GM23338 (cell line): ENCODE data around the gene DDR2. TPM values are rescaled to one million over a fixed set of nuclear protein-coding genes. Genes with fewer than 3 reads are reported as not detected.
A peak's percentile ranks its signal among the peaks of the same experiment; 100 is the strongest.

Experiments
- ATAC-seq: fragments of 200-7000 bp; cut with Tn5 transposase; 3 replicates; pipeline ENCODE4 v1.9.1; 2020
- DNase-seq: peaks from one replicate; pipeline ENCODE4 v3.0.0-alpha.2; 2015; ENCODE audit warnings: low spot score
- H2AFZ ChIP-seq: fragments of 200-600 bp; sonication (generic); 2 replicates; pipeline ENCODE4 v1.8.0; 2016; ENCODE audit warnings: antibody characterized with exemption, mild to moderate bottlenecking, moderate library complexity
- H3F3A ChIP-seq: fragments of 200-600 bp; sonication (generic); replicated peaks from 2 replicates; pipeline ENCODE4 v1.8.0; 2017; ENCODE audit warnings: antibody characterized with exemption, mixed run types, low read depth
- H3K27ac ChIP-seq: fragments of 200-600 bp; sonication (generic); 2 replicates; pipeline ENCODE4 v1.6.1; 2016; ENCODE audit warnings: low read depth
- H3K27me3 ChIP-seq: fragments of 200-600 bp; sonication (generic); 2 replicates; pipeline ENCODE4 v1.8.0; 2016; ENCODE audit warnings: mild to moderate bottlenecking, mixed run types, moderate library complexity; ENCODE audit not compliant: insufficient read depth
- H3K36me3 ChIP-seq: fragments of 200-600 bp; sonication (generic); 2 replicates; pipeline ENCODE4 v1.8.0; 2016; ENCODE audit warnings: mild to moderate bottlenecking; ENCODE audit not compliant: insufficient read depth
- H3K4me1 ChIP-seq: fragments of 200-600 bp; sonication (generic); 2 replicates; pipeline ENCODE4 v1.8.0; 2016; ENCODE audit warnings: mild to moderate bottlenecking, moderate library complexity; ENCODE audit not compliant: insufficient read depth
- H3K4me2 ChIP-seq: fragments of 200-600 bp; sonication (generic); 2 replicates; pipeline ENCODE4 v1.7.1; 2017; ENCODE audit warnings: mixed run types
- H3K4me3 ChIP-seq: fragments of 200-600 bp; sonication (generic); 2 replicates; pipeline ENCODE4 v1.6.1; 2016; ENCODE audit warnings: mixed run types
- H3K79me2 ChIP-seq: fragments of 200-600 bp; sonication (generic); replicated peaks from 2 replicates; pipeline ENCODE4 v1.8.0; 2017; ENCODE audit warnings: mild to moderate bottlenecking; ENCODE audit not compliant: insufficient read depth
- H3K9me2 ChIP-seq: fragments of 200-600 bp; sonication (generic); 2 replicates; pipeline ENCODE4 v1.8.0; 2017; ENCODE audit not compliant: insufficient read depth
- H4K20me1 ChIP-seq: fragments of 200-600 bp; sonication (generic); replicated peaks from 2 replicates; pipeline ENCODE4 v1.8.0; 2017; ENCODE audit warnings: mild to moderate bottlenecking; ENCODE audit not compliant: insufficient read depth
- H3K27ac Mint-ChIP-seq: 2 replicates; pipeline ENCODE4 v1.8.0; 2020; ENCODE audit warnings: inconsistent platforms, mild to moderate bottlenecking, moderate library complexity, mixed read lengths
- H3K27me3 Mint-ChIP-seq: 3 replicates; pipeline ENCODE4 v1.8.0; 2022; ENCODE audit warnings: low read depth, mild to moderate bottlenecking, moderate library complexity, mixed read lengths, inconsistent platforms; ENCODE audit not compliant: insufficient read depth, poor library complexity
- H3K36me3 Mint-ChIP-seq: 3 replicates; pipeline ENCODE4 v1.8.0; 2021; ENCODE audit warnings: low read depth, mild to moderate bottlenecking, inconsistent platforms, moderate library complexity, mixed read lengths
- H3K4me1 Mint-ChIP-seq: 3 replicates; pipeline ENCODE4 v1.8.0; 2020; ENCODE audit warnings: mild to moderate bottlenecking, inconsistent platforms, mixed read lengths
- H3K4me3 Mint-ChIP-seq: 3 replicates; pipeline ENCODE4 v1.8.0; 2021; ENCODE audit warnings: moderate library complexity, mild to moderate bottlenecking, inconsistent platforms, mixed read lengths
- H3K9me3 Mint-ChIP-seq: 3 replicates; pipeline ENCODE4 v1.8.0; 2020; ENCODE audit warnings: moderate library complexity, mild to moderate bottlenecking, inconsistent platforms, mixed read lengths
- CREB1 ChIP-seq: fragments of 250-450 bp; sonication (Bioruptor Pico); IDR thresholded peaks from 2 replicates; pipeline ENCODE4 v1.5.0; 2020; ENCODE audit warnings: low read depth, mild to moderate bottlenecking, moderate library complexity
- EZH2 ChIP-seq: fragments of 200-600 bp; sonication (generic); IDR thresholded peaks from one replicate; pipeline ENCODE4 v1.8.0; 2017; ENCODE audit warnings: antibody characterized with exemption, mild to moderate bottlenecking, low read depth; ENCODE audit not compliant: unreplicated experiment
- EZH2phosphoT487 ChIP-seq: fragments of 200-600 bp; sonication (generic); IDR thresholded peaks from one replicate; pipeline ENCODE4 v1.8.1; 2018; ENCODE audit warnings: antibody characterized with exemption; ENCODE audit not compliant: unreplicated experiment
- JUNB ChIP-seq: IDR thresholded peaks from one replicate; pipeline ENCODE4 v1.6.1; 2016; ENCODE audit warnings: antibody characterized with exemption; ENCODE audit not compliant: unreplicated experiment
- NANOG ChIP-seq: IDR thresholded peaks from 2 replicates; pipeline ENCODE4 v1.6.1; 2016; ENCODE audit warnings: antibody characterized with exemption, borderline replicate concordance
- POLR2AphosphoS5 ChIP-seq: IDR thresholded peaks from 2 replicates; pipeline ENCODE4 v1.6.1; 2016; ENCODE audit warnings: antibody characterized with exemption, low read depth
- STAT1 ChIP-seq: IDR thresholded peaks from one replicate; pipeline ENCODE4 v1.6.1; 2016; ENCODE audit warnings: antibody characterized with exemption; ENCODE audit not compliant: unreplicated experiment
- ZNF114 ChIP-seq: fragments of 250-450 bp; sonication (Bioruptor Pico); IDR thresholded peaks from 2 replicates; pipeline ENCODE4 v1.5.0; 2020; ENCODE audit warnings: mild to moderate bottlenecking, moderate library complexity
- ZNF331 ChIP-seq: fragments of 250-450 bp; sonication (Bioruptor Pico); IDR thresholded peaks from 2 replicates; pipeline ENCODE4 v1.5.0; 2020; ENCODE audit warnings: low read depth, mild to moderate bottlenecking, moderate library complexity
- polyA plus RNA-seq: library from polyadenylated mRNA; unstranded; fragments of >200 nt; fragmentation: Nextera tagmentation; extraction: Ambion mirVana; gene quantifications from 2 replicates; pipeline ENCODE4 v1.2.1, GENCODE V29; 2016
- total RNA-seq: library from RNA; depleted of rRNA; stranded (reverse); fragments of >200 nt; shearing (Covaris generic); gene quantifications from 2 replicates; pipeline ENCODE4 v1.2.3, GENCODE V29; 2014
- TF ChIP-seq, protein P1 (sequence below): fragments of 250-450 bp; sonication (Bioruptor Pico); IDR thresholded peaks from 2 replicates; pipeline ENCODE4 v1.5.0; 2020; ENCODE audit warnings: mild to moderate bottlenecking, moderate library complexity
- TF ChIP-seq, protein P2 (sequence below), 2 experiments: fragments of 200-600 bp in 1 of 2; sonication (generic) in 1 of 2; conservative IDR thresholded peaks; 2 replicates each; pipeline versions ENCODE4 v1.5.1 to v1.6.1; 2016 to 2017; ENCODE audit warnings: antibody characterized with exemption in 2 of 2, low read depth in 2 of 2, mild to moderate bottlenecking in 2 of 2, moderate library complexity in 1 of 2
- TF ChIP-seq, protein P3 (sequence below): IDR thresholded peaks from 2 replicates; pipeline ENCODE4 v1.6.1; 2016; ENCODE audit warnings: antibody characterized with exemption
- TF ChIP-seq, protein P4 (sequence below): IDR thresholded peaks from one replicate; pipeline ENCODE4 v1.6.1; 2018; ENCODE audit warnings: antibody characterized with exemption; ENCODE audit not compliant: unreplicated experiment

DDR2 gene
- total and polyA plus RNA-seq, 2 experiments from 2014 or later, result 0.66 to 1.8 TPM

DNA sequence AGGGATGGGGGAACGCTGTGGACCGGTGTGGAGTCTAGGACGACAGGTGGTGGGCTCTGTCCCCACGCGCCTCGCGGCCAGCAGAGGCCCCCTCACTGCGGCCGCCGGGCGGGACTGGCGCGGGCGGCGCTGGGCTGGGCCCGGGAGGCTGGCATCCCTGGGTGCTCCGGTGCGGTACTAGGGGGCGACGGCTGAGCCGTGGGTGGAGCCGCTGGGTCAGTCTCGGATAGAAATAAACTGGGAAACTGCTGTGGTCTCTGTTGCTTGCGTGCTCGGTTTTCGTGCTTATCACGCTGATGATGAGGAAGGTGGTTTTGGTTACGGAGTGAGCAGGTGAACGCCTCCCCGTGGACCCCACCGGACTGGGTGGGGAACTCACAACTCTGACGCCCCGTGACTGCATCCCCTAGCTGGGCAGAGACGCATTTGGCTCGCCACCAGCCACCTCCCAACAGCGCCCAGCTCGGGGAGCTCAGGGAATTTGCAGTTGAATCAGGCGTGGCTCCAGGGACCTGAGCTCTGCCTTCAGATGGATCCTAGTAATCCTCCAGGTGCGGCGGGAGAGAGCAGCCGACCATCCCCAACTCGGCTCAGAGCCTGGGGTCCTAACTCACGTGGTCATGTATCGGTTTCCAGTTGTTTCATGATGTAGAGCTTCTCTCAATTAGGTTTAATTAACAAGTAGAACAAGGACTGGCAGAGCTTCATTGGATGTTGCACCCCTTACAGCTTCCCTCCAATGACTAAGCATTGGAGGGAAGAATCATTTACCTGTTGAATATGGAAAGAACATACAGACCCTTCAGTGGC is 190.3 kb downstream of the DDR2 start:
- Mint-ChIP-seq H3K4me3 (peak overlapping the region; percentile 94), H3K36me3 (no peaks in the 10 kb centered on the region), H3K4me1 (peaks cover 13% of the 10 kb centered on the region), H3K27me3 (peaks cover 2% of the 10 kb centered on the region), H3K27ac (no peak overlapping the region), H3K9me3 (no peaks in the 10 kb centered on the region)
- Histone ChIP-seq H3K9me2 (no peaks in the 10 kb centered on the region), H3K27ac (no peak overlapping the region), H3K27me3 (no peaks in the 10 kb centered on the region; the same call in 1 of the 2 replicates), H3K4me1 (peaks cover 16% of the 10 kb centered on the region), H3K79me2 (no peaks in the 10 kb centered on the region), H3F3A (no peaks in the 10 kb centered on the region), H3K4me2 (peak overlapping the region; percentile 92), H3K4me3 (peak overlapping the region; percentile 84), H2AFZ (peak overlapping the region; percentile 99), H3K36me3 (no peaks in the 10 kb centered on the region), H4K20me1 (no peaks in the 10 kb centered on the region)
- no peak for TF ChIP-seq JUNB
- TF ChIP-seq, protein P1, sequence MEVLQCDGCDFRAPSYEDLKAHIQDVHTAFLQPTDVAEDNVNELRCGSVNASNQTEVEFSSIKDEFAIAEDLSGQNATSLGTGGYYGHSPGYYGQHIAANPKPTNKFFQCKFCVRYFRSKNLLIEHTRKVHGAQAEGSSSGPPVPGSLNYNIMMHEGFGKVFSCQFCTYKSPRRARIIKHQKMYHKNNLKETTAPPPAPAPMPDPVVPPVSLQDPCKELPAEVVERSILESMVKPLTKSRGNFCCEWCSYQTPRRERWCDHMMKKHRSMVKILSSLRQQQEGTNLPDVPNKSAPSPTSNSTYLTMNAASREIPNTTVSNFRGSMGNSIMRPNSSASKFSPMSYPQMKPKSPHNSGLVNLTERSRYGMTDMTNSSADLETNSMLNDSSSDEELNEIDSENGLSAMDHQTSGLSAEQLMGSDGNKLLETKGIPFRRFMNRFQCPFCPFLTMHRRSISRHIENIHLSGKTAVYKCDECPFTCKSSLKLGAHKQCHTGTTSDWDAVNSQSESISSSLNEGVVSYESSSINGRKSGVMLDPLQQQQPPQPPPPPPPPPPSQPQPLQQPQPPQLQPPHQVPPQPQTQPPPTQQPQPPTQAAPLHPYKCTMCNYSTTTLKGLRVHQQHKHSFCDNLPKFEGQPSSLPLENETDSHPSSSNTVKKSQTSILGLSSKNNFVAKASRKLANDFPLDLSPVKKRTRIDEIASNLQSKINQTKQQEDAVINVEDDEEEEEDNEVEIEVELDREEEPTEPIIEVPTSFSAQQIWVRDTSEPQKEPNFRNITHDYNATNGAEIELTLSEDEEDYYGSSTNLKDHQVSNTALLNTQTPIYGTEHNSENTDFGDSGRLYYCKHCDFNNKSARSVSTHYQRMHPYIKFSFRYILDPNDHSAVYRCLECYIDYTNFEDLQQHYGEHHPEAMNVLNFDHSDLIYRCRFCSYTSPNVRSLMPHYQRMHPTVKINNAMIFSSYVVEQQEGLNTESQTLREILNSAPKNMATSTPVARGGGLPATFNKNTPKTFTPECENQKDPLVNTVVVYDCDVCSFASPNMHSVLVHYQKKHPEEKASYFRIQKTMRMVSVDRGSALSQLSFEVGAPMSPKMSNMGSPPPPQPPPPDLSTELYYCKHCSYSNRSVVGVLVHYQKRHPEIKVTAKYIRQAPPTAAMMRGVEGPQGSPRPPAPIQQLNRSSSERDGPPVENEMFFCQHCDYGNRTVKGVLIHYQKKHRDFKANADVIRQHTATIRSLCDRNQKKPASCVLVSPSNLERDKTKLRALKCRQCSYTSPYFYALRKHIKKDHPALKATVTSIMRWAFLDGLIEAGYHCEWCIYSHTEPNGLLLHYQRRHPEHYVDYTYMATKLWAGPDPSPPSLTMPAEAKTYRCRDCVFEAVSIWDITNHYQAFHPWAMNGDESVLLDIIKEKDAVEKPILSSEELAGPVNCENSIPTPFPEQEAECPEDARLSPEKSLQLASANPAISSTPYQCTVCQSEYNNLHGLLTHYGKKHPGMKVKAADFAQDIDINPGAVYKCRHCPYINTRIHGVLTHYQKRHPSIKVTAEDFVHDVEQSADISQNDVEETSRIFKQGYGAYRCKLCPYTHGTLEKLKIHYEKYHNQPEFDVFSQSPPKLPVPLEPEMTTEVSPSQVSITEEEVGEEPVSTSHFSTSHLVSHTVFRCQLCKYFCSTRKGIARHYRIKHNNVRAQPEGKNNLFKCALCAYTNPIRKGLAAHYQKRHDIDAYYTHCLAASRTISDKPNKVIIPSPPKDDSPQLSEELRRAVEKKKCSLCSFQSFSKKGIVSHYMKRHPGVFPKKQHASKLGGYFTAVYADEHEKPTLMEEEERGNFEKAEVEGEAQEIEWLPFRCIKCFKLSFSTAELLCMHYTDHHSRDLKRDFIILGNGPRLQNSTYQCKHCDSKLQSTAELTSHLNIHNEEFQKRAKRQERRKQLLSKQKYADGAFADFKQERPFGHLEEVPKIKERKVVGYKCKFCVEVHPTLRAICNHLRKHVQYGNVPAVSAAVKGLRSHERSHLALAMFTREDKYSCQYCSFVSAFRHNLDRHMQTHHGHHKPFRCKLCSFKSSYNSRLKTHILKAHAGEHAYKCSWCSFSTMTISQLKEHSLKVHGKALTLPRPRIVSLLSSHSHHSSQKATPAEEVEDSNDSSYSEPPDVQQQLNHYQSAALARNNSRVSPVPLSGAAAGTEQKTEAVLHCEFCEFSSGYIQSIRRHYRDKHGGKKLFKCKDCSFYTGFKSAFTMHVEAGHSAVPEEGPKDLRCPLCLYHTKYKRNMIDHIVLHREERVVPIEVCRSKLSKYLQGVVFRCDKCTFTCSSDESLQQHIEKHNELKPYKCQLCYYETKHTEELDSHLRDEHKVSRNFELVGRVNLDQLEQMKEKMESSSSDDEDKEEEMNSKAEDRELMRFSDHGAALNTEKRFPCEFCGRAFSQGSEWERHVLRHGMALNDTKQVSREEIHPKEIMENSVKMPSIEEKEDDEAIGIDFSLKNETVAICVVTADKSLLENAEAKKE, result no peak
- TF ChIP-seq, protein P2, sequence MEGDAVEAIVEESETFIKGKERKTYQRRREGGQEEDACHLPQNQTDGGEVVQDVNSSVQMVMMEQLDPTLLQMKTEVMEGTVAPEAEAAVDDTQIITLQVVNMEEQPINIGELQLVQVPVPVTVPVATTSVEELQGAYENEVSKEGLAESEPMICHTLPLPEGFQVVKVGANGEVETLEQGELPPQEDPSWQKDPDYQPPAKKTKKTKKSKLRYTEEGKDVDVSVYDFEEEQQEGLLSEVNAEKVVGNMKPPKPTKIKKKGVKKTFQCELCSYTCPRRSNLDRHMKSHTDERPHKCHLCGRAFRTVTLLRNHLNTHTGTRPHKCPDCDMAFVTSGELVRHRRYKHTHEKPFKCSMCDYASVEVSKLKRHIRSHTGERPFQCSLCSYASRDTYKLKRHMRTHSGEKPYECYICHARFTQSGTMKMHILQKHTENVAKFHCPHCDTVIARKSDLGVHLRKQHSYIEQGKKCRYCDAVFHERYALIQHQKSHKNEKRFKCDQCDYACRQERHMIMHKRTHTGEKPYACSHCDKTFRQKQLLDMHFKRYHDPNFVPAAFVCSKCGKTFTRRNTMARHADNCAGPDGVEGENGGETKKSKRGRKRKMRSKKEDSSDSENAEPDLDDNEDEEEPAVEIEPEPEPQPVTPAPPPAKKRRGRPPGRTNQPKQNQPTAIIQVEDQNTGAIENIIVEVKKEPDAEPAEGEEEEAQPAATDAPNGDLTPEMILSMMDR (conservative IDR thresholded peaks at IDR 0.05; ENCODE audit: low read depth in 2 of 2), result peak in 1 of 2 experiments; percentile 26; a peak in 2 of 4 replicates
- TF ChIP-seq EZH2phosphoT487, result no peak
- no peak for TF ChIP-seq ZNF114 (CRISPR knock-in tag)
- TF ChIP-seq POLR2AphosphoS5, result peak; percentile 57
- no peak for TF ChIP-seq STAT1
- TF ChIP-seq, protein P3, sequence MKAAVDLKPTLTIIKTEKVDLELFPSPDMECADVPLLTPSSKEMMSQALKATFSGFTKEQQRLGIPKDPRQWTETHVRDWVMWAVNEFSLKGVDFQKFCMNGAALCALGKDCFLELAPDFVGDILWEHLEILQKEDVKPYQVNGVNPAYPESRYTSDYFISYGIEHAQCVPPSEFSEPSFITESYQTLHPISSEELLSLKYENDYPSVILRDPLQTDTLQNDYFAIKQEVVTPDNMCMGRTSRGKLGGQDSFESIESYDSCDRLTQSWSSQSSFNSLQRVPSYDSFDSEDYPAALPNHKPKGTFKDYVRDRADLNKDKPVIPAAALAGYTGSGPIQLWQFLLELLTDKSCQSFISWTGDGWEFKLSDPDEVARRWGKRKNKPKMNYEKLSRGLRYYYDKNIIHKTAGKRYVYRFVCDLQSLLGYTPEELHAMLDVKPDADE, result no peak
- TF ChIP-seq NANOG, result no peak
- TF ChIP-seq CREB1 (CRISPR knock-in tag), result no peak
- no peak for TF ChIP-seq ZNF331 (CRISPR knock-in tag)
- TF ChIP-seq, protein P4, sequence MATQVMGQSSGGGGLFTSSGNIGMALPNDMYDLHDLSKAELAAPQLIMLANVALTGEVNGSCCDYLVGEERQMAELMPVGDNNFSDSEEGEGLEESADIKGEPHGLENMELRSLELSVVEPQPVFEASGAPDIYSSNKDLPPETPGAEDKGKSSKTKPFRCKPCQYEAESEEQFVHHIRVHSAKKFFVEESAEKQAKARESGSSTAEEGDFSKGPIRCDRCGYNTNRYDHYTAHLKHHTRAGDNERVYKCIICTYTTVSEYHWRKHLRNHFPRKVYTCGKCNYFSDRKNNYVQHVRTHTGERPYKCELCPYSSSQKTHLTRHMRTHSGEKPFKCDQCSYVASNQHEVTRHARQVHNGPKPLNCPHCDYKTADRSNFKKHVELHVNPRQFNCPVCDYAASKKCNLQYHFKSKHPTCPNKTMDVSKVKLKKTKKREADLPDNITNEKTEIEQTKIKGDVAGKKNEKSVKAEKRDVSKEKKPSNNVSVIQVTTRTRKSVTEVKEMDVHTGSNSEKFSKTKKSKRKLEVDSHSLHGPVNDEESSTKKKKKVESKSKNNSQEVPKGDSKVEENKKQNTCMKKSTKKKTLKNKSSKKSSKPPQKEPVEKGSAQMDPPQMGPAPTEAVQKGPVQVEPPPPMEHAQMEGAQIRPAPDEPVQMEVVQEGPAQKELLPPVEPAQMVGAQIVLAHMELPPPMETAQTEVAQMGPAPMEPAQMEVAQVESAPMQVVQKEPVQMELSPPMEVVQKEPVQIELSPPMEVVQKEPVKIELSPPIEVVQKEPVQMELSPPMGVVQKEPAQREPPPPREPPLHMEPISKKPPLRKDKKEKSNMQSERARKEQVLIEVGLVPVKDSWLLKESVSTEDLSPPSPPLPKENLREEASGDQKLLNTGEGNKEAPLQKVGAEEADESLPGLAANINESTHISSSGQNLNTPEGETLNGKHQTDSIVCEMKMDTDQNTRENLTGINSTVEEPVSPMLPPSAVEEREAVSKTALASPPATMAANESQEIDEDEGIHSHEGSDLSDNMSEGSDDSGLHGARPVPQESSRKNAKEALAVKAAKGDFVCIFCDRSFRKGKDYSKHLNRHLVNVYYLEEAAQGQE, result no peak
- no peak for TF ChIP-seq EZH2
- peak; percentile 90 for DNase-seq
- peak; percentile 98 for ATAC-seq
